Endothelial cell of umbilical vein (primary cell): ENCODE data around the gene SH3TC1. TPM values are rescaled to one million over a fixed set of nuclear protein-coding genes. Genes with fewer than 3 reads are reported as not detected.

Source experiments
- BruUV-seq: library from RNA; stranded (reverse); fragments of 400-500 nt; replicated peaks from 2 replicates; lab custom pipeline; 2021; lab: Mats Ljungman, UMichigan
- CTCF ChIA-PET: fragments of 300-600, 350-600 bp; sonication (Branson Sonifier 250); formaldehyde crosslinking; loops from one replicate; lab custom pipeline; 2021; ENCODE audit warnings: antibody characterized with exemption, inconsistent platforms; lab: Charles Lee
- POLR2A ChIA-PET: fragments of 300-600, 350-600 bp; sonication (Branson Sonifier 250); formaldehyde crosslinking; loops from one replicate; lab custom pipeline; 2021; ENCODE audit warnings: antibody characterized with exemption, inconsistent platforms; lab: Charles Lee
- DNase-seq: peaks from one replicate; pipeline ENCODE4 v3.0.0-alpha.2; 2011; ENCODE audit warnings: low read depth, low spot score
- FAIRE-seq: peaks from 2 replicates; lab custom pipeline; 2011; peaks lifted over from hg19 to GRCh38; lab: Jason Lieb, UNC
- H2AFZ ChIP-seq: 2 replicates; pipeline ENCODE4 v1.6.0; 2012; ENCODE audit warnings: low read depth, low read length, control low read depth, inconsistent platforms
- H3K27ac ChIP-seq: 2 replicates; pipeline ENCODE4 v1.5.1; 2011; ENCODE audit warnings: low read depth, mild to moderate bottlenecking, control low read depth, low read length, moderate library complexity; ENCODE audit not compliant: insufficient read depth
- H3K27me3 ChIP-seq, 2 experiments: 2 replicates each; pipeline versions ENCODE4 v1.6.0 to v1.6.1; 2011; ENCODE audit warnings: low read length in 2 of 2, mixed read lengths in 1 of 2; ENCODE audit not compliant: control insufficient read depth in 2 of 2, insufficient read depth in 2 of 2
- H3K36me3 ChIP-seq, 2 experiments: 2 replicates in 1 of 2; 3 replicates in 1 of 2; pipeline ENCODE4 v1.5.1; 2011; ENCODE audit warnings: low read length in 2 of 2, mild to moderate bottlenecking in 1 of 2, moderate library complexity in 1 of 2; ENCODE audit not compliant: control insufficient read depth in 2 of 2, insufficient read depth in 2 of 2; ENCODE audit errors: extremely low read depth in 1 of 2
- H3K4me1 ChIP-seq: 3 replicates; pipeline ENCODE4 v1.5.1; 2011; ENCODE audit warnings: mild to moderate bottlenecking, low read length; ENCODE audit not compliant: control insufficient read depth, insufficient read depth; ENCODE audit errors: extremely low read depth
- H3K4me2 ChIP-seq: 2 replicates; pipeline ENCODE4 v1.6.1; 2011; ENCODE audit warnings: low read length, control low read depth, mixed read lengths; ENCODE audit not compliant: insufficient read depth
- H3K4me3 ChIP-seq, 3 experiments: fragments of 200-600 bp in 1 of 3; sonication (generic), shearing (Covaris generic) in 1 of 3; replicated peaks in 1 of 3; 2 replicates each; pipeline ENCODE4 v1.5.1; 2011 to 2016; ENCODE audit warnings: control low read depth in 3 of 3, low read length in 3 of 3, mild to moderate bottlenecking in 2 of 3, inconsistent platforms in 1 of 3, low read depth in 1 of 3, moderate library complexity in 1 of 3; ENCODE audit not compliant: insufficient read depth in 1 of 3
- H3K79me2 ChIP-seq: 2 replicates; pipeline ENCODE4 v1.6.0; 2012; ENCODE audit warnings: low read length, inconsistent platforms; ENCODE audit not compliant: control insufficient read depth, insufficient read depth
- H3K9ac ChIP-seq: replicated peaks from 2 replicates; pipeline ENCODE3; 2011; ENCODE audit warnings: low read length, control low read depth; ENCODE audit not compliant: insufficient read depth; ENCODE audit errors: extremely low read depth
- H3K9me1 ChIP-seq: replicated peaks from 3 replicates; pipeline ENCODE4 v1.6.0; 2011; ENCODE audit warnings: mild to moderate bottlenecking, low read length; ENCODE audit not compliant: control insufficient read depth, insufficient read depth; ENCODE audit errors: extremely low read depth
- H3K9me3 ChIP-seq: replicated peaks from 2 replicates; pipeline ENCODE4 v1.5.1; 2012; ENCODE audit warnings: low read length, inconsistent platforms; ENCODE audit not compliant: control insufficient read depth, insufficient read depth
- H4K20me1 ChIP-seq: replicated peaks from 2 replicates; pipeline ENCODE3; 2011; ENCODE audit warnings: mild to moderate bottlenecking, low read length; ENCODE audit not compliant: control insufficient read depth, insufficient read depth; ENCODE audit errors: extremely low read depth
- EZH2 ChIP-seq: IDR thresholded peaks from 2 replicates; pipeline ENCODE4 v1.6.1; 2012; ENCODE audit warnings: borderline replicate concordance, low read depth, mild to moderate bottlenecking, moderate library complexity, low read length, inconsistent platforms; ENCODE audit not compliant: severe bottlenecking
- FOS ChIP-seq: IDR thresholded peaks from 2 replicates; pipeline ENCODE4 v1.6.1; 2011; ENCODE audit warnings: mild to moderate bottlenecking, low read length, moderate library complexity, borderline replicate concordance; ENCODE audit not compliant: insufficient read depth
- GATA2 ChIP-seq: IDR thresholded peaks from 2 replicates; pipeline ENCODE4 v1.7.0; 2011; ENCODE audit warnings: low read depth, mild to moderate bottlenecking, moderate library complexity, mixed read lengths, low read length; ENCODE audit not compliant: insufficient read length, insufficient read depth
- JUN ChIP-seq: IDR thresholded peaks from 2 replicates; pipeline ENCODE4 v1.6.1; 2011; ENCODE audit warnings: borderline replicate concordance, low read depth; ENCODE audit not compliant: insufficient read length, insufficient read depth
- MYC ChIP-seq: IDR thresholded peaks from one replicate; pipeline ENCODE4 v1.6.1; 2011; ENCODE audit warnings: mild to moderate bottlenecking, low read depth, low read length
- POLR2A ChIP-seq: IDR thresholded peaks from 2 replicates; pipeline ENCODE4 v1.6.1; 2012; ENCODE audit warnings: low read depth, mild to moderate bottlenecking, control low read depth, low read length
- POLR2AphosphoS5 ChIP-seq: IDR thresholded peaks from 2 replicates; pipeline ENCODE4 v1.6.1; 2012; ENCODE audit warnings: low read depth, mild to moderate bottlenecking, control low read depth, low read length, moderate library complexity; ENCODE audit not compliant: insufficient read depth
- dilution Hi-C: fragments of 300-500 bp; cut with MboI; formaldehyde crosslinking; loops from one replicate; pipeline ENCODE4 v1.15.0; 2019; ENCODE audit warnings: low sequenced_read_pairs; ENCODE audit not compliant: extremely low pct_ligation_motif_present
- intact Hi-C: fragments of 100-400 bp; cut with micrococcal nuclease; formaldehyde crosslinking; loops from one replicate; pipeline ENCODE4 v1.10.0; 2022
- polyA plus RNA-seq, 4 experiments: library from polyadenylated mRNA; depleted of rRNA in 3 of 4; stranded (reverse) in 3 of 4; unstranded in 1 of 4; fragments of >200 nt; gene quantifications; 2 replicates each; pipeline versions ENCODE4 v1.2.1 to v1.2.3, GENCODE V29; 2011 to 2012; ENCODE audit warnings: missing spikeins in 1 of 4
- total RNA-seq: library from RNA; stranded (reverse); gene quantifications from 2 replicates; pipeline ENCODE4 v1.2.3, GENCODE V29; 2021
- TF ChIP-seq, protein P1 (sequence below): IDR thresholded peaks from 2 replicates; pipeline ENCODE4 v1.6.1; 2011; ENCODE audit not compliant: insufficient read depth, insufficient read length
- TF ChIP-seq, protein P2 (sequence below), 2 donors: IDR thresholded peaks; 1 replicate in 1 of 2; 2 replicates in 1 of 2; pipeline ENCODE4 v1.5.1; 2011; ENCODE audit warnings: low read length in 2 of 2, mild to moderate bottlenecking in 2 of 2, moderate library complexity in 2 of 2, control low read depth in 1 of 2, inconsistent platforms in 1 of 2, low read depth in 1 of 2; ENCODE audit not compliant: insufficient read depth in 1 of 2; ENCODE audit errors: extremely low read depth in 1 of 2

The SH3TC1 gene
- total and polyA plus RNA-seq, 2 donors (not counting 3 experiments of a cell fraction or from before 2014, with no cell fraction given), result 96.5 to 192 TPM

DNA sequence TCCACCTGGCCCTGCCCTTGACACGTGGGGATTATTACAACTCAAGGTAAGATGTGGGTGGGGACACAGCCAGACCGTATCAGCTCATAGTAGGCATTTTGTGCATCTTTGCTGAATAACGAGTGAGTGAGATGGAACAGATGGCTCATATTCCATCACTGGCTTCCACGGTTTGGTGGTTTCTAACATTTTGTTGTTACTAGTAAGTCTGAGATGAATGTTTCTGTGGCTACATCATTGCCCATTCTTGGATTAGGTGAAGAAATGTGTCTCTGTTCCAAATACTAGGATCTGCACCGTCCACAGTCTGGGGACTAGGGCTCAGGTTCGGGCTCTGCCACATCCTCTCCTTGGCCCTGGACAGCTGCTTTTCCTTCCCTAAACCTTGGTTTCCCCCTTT, 44.0 kb upstream of the SH3TC1 start:
- Histone ChIP-seq H4K20me1 (no peaks in the 10 kb centered on the region), H3K36me3 (no peaks in the 10 kb centered on the region), H2AFZ (no peak overlapping the region), H3K9ac (no peak overlapping the region), H3K4me2 (no peak overlapping the region), H3K27ac (no peak overlapping the region), H3K9me1 (no peaks in the 10 kb centered on the region), H3K27me3 (peaks cover 16 to 17% of the 10 kb centered on the region in 2 experiments), H3K79me2 (no peaks in the 10 kb centered on the region), H3K4me1 (peaks cover 11% of the 10 kb centered on the region), H3K4me3 (no peak overlapping the region), H3K9me3 (no peaks in the 10 kb centered on the region)
- dilution Hi-C loops (no loop called here), intact Hi-C loops (no loop called here)
- BruUV-seq, result no TSS peak
- FAIRE-seq, result no peak
- ChIA-PET CTCF (interaction anchor here (2.8 kb wide), 1 partner anchor 10 kb away, joined by 6 read pairs; no protein-coding TSS in a partner anchor), POLR2A (no interaction called here)
- TF ChIP-seq POLR2A (no peak), GATA2 (no peak), EZH2 (no peak), MYC (no peak), POLR2AphosphoS5 (no peak), JUN (no peak), FOS (no peak)
- TF ChIP-seq, protein P1, sequence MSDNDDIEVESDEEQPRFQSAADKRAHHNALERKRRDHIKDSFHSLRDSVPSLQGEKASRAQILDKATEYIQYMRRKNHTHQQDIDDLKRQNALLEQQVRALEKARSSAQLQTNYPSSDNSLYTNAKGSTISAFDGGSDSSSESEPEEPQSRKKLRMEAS, result no peak
- TF ChIP-seq, protein P2, sequence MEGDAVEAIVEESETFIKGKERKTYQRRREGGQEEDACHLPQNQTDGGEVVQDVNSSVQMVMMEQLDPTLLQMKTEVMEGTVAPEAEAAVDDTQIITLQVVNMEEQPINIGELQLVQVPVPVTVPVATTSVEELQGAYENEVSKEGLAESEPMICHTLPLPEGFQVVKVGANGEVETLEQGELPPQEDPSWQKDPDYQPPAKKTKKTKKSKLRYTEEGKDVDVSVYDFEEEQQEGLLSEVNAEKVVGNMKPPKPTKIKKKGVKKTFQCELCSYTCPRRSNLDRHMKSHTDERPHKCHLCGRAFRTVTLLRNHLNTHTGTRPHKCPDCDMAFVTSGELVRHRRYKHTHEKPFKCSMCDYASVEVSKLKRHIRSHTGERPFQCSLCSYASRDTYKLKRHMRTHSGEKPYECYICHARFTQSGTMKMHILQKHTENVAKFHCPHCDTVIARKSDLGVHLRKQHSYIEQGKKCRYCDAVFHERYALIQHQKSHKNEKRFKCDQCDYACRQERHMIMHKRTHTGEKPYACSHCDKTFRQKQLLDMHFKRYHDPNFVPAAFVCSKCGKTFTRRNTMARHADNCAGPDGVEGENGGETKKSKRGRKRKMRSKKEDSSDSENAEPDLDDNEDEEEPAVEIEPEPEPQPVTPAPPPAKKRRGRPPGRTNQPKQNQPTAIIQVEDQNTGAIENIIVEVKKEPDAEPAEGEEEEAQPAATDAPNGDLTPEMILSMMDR (IDR thresholded peaks at IDR 0.05; ENCODE audit: extremely low read depth in 1 of 2, insufficient read depth in 1 of 2, low read depth in 1 of 2, low read length in 2 of 2), result no peak
- DNase-seq, result no peak
